Type B pancreatic cell (in vitro differentiated cells): Measurements from ENCODE around the gene ITPKB. TPM values are rescaled to one million over a fixed set of nuclear protein-coding genes. Genes with fewer than 3 reads are reported as not detected.

Experiments used
- DNase-seq: peaks from one replicate; pipeline ENCODE4 v3.0.0; 2021; ENCODE audit warnings: mixed read lengths; ENCODE audit not compliant: unreplicated experiment; ENCODE audit errors: extremely low spot score
- H3K27ac Mint-ChIP-seq: 2 replicates; pipeline ENCODE4 v1.8.0; 2021; ENCODE audit warnings: mild to moderate bottlenecking, mixed read lengths
- H3K27me3 Mint-ChIP-seq: 2 replicates; pipeline ENCODE4 v1.8.0; 2021; ENCODE audit warnings: mixed read lengths
- H3K36me3 Mint-ChIP-seq: 2 replicates; pipeline ENCODE4 v1.8.0; 2021; ENCODE audit warnings: mixed read lengths
- H3K4me1 Mint-ChIP-seq: one replicate; pipeline ENCODE4 v1.8.0; 2021; ENCODE audit warnings: mixed read lengths; ENCODE audit not compliant: unreplicated experiment
- H3K4me3 Mint-ChIP-seq: 2 replicates; pipeline ENCODE4 v1.8.0; 2021; ENCODE audit warnings: mild to moderate bottlenecking, mixed read lengths
- H3K9me3 Mint-ChIP-seq: 2 replicates; pipeline ENCODE4 v1.8.0; 2021; ENCODE audit warnings: mixed read lengths
- CTCF ChIP-seq: fragments of 200-600 bp; sonication (generic); conservative IDR thresholded peaks from 2 replicates; pipeline ENCODE4 v1.5.0; 2021; ENCODE audit warnings: antibody characterized with exemption, mild to moderate bottlenecking
- total RNA-seq: library from RNA; stranded (reverse); gene quantifications from 2 replicates; pipeline ENCODE4 v1.2.1, GENCODE V29; 2021; ENCODE audit warnings: low replicate concordance

Gene ITPKB
- total RNA-seq, 1 donor from 2014 or later = 31.4 TPM

- H3K4me1 Mint-ChIP-seq = peaks cover 24% of the 10 kb centered on the region
- no peaks in the 10 kb centered on the region for H3K9me3 Mint-ChIP-seq
- DNase-seq = no peak
- no peak for TF ChIP-seq CTCF
- no peaks in the 10 kb centered on the region for H3K27me3 Mint-ChIP-seq
- H3K27ac Mint-ChIP-seq = no peak overlapping the region
- H3K4me3 Mint-ChIP-seq = no peak overlapping the region
- peaks cover 19% of the 10 kb centered on the region for H3K36me3 Mint-ChIP-seq
These were observed 50.3 kb downstream of the ITPKB start for GRCh38 chr1:226688808-226689207.

DNA sequence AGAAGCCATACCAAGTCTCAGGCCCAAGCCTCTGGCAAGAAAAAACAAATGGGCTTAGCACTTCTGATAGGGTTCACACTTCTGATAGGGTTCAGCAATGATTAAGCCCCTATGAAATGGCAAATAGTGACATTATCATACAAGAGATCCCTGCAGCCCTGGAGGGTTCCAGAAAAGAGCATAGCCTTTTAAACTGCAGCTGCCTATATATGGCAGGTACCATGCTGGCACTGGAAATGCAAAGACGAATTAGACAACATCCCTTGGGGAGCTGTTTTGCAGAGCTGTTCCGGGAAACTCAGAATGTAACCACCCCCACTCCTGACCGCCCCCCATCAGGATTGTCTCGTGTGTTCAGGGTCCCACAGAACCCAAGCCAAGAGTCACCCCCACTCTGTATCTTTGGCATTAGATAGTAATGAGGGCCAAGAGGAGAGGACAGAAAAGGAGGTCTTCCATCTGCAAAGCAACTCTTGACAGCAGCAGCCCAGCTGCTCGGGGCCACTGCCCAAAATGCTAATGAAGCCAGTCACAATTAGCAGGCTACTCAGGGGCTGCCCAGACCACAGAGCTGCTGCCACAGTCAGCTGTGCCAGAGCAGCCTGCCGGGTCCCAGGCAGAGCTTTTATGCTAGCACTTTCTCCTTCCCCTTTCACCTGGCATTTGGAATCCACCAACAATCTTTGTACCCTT is 50.9 kb downstream of the ITPKB start:
- Mint-ChIP-seq H3K27ac (no peak overlapping the region), H3K9me3 (no peaks in the 10 kb centered on the region), H3K27me3 (no peaks in the 10 kb centered on the region), H3K4me1 (peaks cover 24% of the 10 kb centered on the region), H3K36me3 (peaks cover 24% of the 10 kb centered on the region), H3K4me3 (no peak overlapping the region)
- DNase-seq = no peak
- TF ChIP-seq CTCF = no peak

- TF ChIP-seq CTCF = no peak
- Mint-ChIP-seq H3K36me3 (peaks cover 25% of the 10 kb centered on the region), H3K27me3 (no peaks in the 10 kb centered on the region), H3K9me3 (no peaks in the 10 kb centered on the region), H3K4me1 (peaks cover 24% of the 10 kb centered on the region), H3K4me3 (no peak overlapping the region), H3K27ac (no peak overlapping the region)
- no peak for DNase-seq
These were observed 51.7 kb downstream of the ITPKB start for GRCh38 chr1:226687426-226687825.

DNA sequence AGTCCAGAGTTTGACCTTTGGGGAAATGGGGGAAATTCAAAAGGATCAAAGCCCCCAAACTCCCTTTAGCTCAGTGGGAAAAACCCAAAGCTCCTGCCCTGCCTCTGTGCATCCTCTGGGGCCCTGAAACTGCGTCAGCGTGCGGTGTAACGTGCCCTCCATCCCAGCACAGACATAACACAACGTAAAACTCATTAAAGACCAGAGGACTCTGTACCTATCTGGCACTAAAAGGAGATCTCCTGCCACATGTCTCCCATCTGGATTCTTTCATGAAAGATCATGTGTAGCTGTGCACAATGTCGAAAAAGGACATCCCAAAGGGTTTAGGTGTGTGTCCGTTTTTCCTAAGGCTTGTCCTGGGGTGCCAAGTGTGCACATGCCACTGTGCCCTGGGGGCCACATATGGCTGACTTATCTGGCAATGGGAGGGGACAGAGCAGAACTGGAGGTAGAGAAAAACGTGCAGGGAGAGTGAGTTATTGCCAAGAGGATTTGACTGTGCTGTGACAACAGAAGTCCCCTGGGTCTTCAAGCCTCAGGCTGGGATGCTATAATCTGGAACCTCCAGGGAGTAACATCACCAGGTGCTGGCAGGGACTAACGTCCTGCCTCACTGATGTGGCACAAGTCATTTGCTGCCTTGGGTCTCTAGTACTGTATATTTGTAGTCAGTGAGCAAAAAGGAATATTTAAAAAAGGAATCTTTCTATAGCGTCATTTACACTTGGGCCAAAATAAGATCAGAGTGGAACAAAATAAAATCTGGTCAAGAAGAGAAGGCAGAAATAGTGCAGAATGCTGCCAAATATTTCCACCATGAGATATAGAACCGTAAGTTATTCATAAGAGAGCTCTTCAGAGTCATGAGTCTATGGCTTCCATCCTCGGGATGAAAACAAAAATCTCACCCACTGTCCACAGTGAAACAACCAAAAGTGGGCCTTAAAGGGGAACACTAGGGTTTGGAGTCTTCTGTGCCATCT is 52.3 kb downstream of the ITPKB start:
- Mint-ChIP-seq H3K4me3 (no peak overlapping the region), H3K27me3 (no peaks in the 10 kb centered on the region), H3K9me3 (no peaks in the 10 kb centered on the region), H3K27ac (no peak overlapping the region), H3K36me3 (peaks cover 25% of the 10 kb centered on the region), H3K4me1 (peaks cover 24% of the 10 kb centered on the region)
- TF ChIP-seq CTCF = no peak
- DNase-seq = no peak

GRCh38 chr1:226685196-226685820 is 53.8 kb downstream of the ITPKB start:
- Mint-ChIP-seq H3K4me1 (peaks cover 23% of the 10 kb centered on the region), H3K27ac (no peak overlapping the region), H3K36me3 (peaks cover 18% of the 10 kb centered on the region), H3K27me3 (no peaks in the 10 kb centered on the region), H3K4me3 (no peak overlapping the region), H3K9me3 (no peaks in the 10 kb centered on the region)
- no peak for TF ChIP-seq CTCF
- DNase-seq = no peak
